ENCODE data around the gene POLR3H. TPM values are rescaled to one million over a fixed set of nuclear protein-coding genes. Genes with fewer than 3 reads are reported as not detected.

POLR3H gene
- total RNA-seq, 1 experiment from 2014 or later: 21.2 TPM

- no peak overlapping the region for H3K4me3 ChIP-seq (ENCODE audit: low read length)
- no peaks in the 10 kb centered on the region for H3F3A ChIP-seq (ENCODE audit: low read length, unreplicated experiment)
- no peaks in the 10 kb centered on the region for H3K27me3 ChIP-seq (ENCODE audit: low read length)
- no peaks in the 10 kb centered on the region for H3K79me2 ChIP-seq (ENCODE audit: low read length)
- intact Hi-C loops (cut with micrococcal nuclease): no loop called here
- TF ChIP-seq CTCF (conservative IDR thresholded peaks at IDR 0.05; ENCODE audit: low read depth, low read length): no peak
- TF ChIP-seq EZH2 (IDR thresholded peaks at IDR 0.05; ENCODE audit: low read length, unreplicated experiment): no peak
- TF ChIP-seq EZH2phosphoT487 (IDR thresholded peaks at IDR 0.05; ENCODE audit: borderline replicate concordance, low read length): no peak
- CTCF ChIA-PET: no interaction called here
- BruUV-seq (replicated peaks): no TSS peak
- no peaks in the 10 kb centered on the region for H3K9me2 ChIP-seq (replicated peaks; ENCODE audit: low read length)
- H3K4me2 ChIP-seq (ENCODE audit: low read length): no peak overlapping the region
- no peak overlapping the region for H3K27ac ChIP-seq (ENCODE audit: low read length)
- POLR2A ChIA-PET (ENCODE audit: unreplicated experiment): no interaction called here
- no peaks in the 10 kb centered on the region for H3K4me1 ChIP-seq (ENCODE audit: insufficient read depth, low read length)
- H3K36me3 ChIP-seq (ENCODE audit: low read depth, low read length): peaks cover 24% of the 10 kb centered on the region
- no peak overlapping the region for H3K9ac ChIP-seq (ENCODE audit: low read length)
- H3K9me3 ChIP-seq (ENCODE audit: low read length): no peaks in the 10 kb centered on the region
- no peak for ATAC-seq
- H2AFZ ChIP-seq (ENCODE audit: low read length): no peak overlapping the region
- no peaks in the 10 kb centered on the region for H4K20me1 ChIP-seq (ENCODE audit: low read length)
- DNase-seq: no peak
These were observed 20.6 kb downstream of the POLR3H start for GRCh38 chr22:41523464-41524221.

- Histone ChIP-seq H3K9ac (ENCODE audit: low read length) (no peak overlapping the region), H3K4me1 (ENCODE audit: insufficient read depth, low read length) (no peaks in the 10 kb centered on the region), H4K20me1 (ENCODE audit: low read length) (no peaks in the 10 kb centered on the region), H3K27ac (ENCODE audit: low read length) (no peak overlapping the region), H3K27me3 (ENCODE audit: low read length) (no peaks in the 10 kb centered on the region), H3K4me2 (ENCODE audit: low read length) (no peak overlapping the region), H3F3A (ENCODE audit: low read length, unreplicated experiment) (no peaks in the 10 kb centered on the region), H2AFZ (ENCODE audit: low read length) (no peak overlapping the region), H3K79me2 (ENCODE audit: low read length) (no peaks in the 10 kb centered on the region), H3K4me3 (ENCODE audit: low read length) (no peak overlapping the region), H3K9me2 (replicated peaks; ENCODE audit: low read length) (no peaks in the 10 kb centered on the region), H3K36me3 (ENCODE audit: low read depth, low read length) (peaks cover 24% of the 10 kb centered on the region), H3K9me3 (ENCODE audit: low read length) (no peaks in the 10 kb centered on the region)
- no peak for TF ChIP-seq CTCF (conservative IDR thresholded peaks at IDR 0.05; ENCODE audit: low read depth, low read length)
- no peak for TF ChIP-seq EZH2 (IDR thresholded peaks at IDR 0.05; ENCODE audit: low read length, unreplicated experiment)
- TF ChIP-seq EZH2phosphoT487 (IDR thresholded peaks at IDR 0.05; ENCODE audit: borderline replicate concordance, low read length): no peak
- BruUV-seq (replicated peaks): no TSS peak
- DNase-seq (no peak), ATAC-seq (no peak)
- CTCF ChIA-PET: no interaction called here
- POLR2A ChIA-PET (ENCODE audit: unreplicated experiment): no interaction called here
- intact Hi-C loops (cut with micrococcal nuclease): no loop called here
These were observed 21.5 kb downstream of the POLR3H start for GRCh38 chr22:41522813-41523212.

GRCh38 chr22:41521126-41521525 is 23.1 kb downstream of the POLR3H start:
- H3K27ac ChIP-seq (ENCODE audit: low read length): no peak overlapping the region
- no peaks in the 10 kb centered on the region for H3K9me2 ChIP-seq (replicated peaks; ENCODE audit: low read length)
- H3K27me3 ChIP-seq (ENCODE audit: low read length): no peaks in the 10 kb centered on the region
- no peaks in the 10 kb centered on the region for H4K20me1 ChIP-seq (ENCODE audit: low read length)
- no TSS peak for BruUV-seq (replicated peaks)
- no peaks in the 10 kb centered on the region for H3K79me2 ChIP-seq (ENCODE audit: low read length)
- POLR2A ChIA-PET (ENCODE audit: unreplicated experiment): no interaction called here
- H3K4me3 ChIP-seq (ENCODE audit: low read length): no peak overlapping the region
- no peaks in the 10 kb centered on the region for H3K9me3 ChIP-seq (ENCODE audit: low read length)
- H3K36me3 ChIP-seq (ENCODE audit: low read depth, low read length): peaks cover 18% of the 10 kb centered on the region
- intact Hi-C loops (cut with micrococcal nuclease): no loop called here
- CTCF ChIA-PET: no interaction called here
- no peak overlapping the region for H3K4me2 ChIP-seq (ENCODE audit: low read length)
- TF ChIP-seq CTCF (conservative IDR thresholded peaks at IDR 0.05; ENCODE audit: low read depth, low read length) (no peak), EZH2phosphoT487 (IDR thresholded peaks at IDR 0.05; ENCODE audit: borderline replicate concordance, low read length) (no peak), EZH2 (IDR thresholded peaks at IDR 0.05; ENCODE audit: low read length, unreplicated experiment) (no peak)
- H2AFZ ChIP-seq (ENCODE audit: low read length): no peak overlapping the region
- no peak for ATAC-seq
- H3F3A ChIP-seq (ENCODE audit: low read length, unreplicated experiment): no peaks in the 10 kb centered on the region
- no peak for DNase-seq
- H3K9ac ChIP-seq (ENCODE audit: low read length): no peak overlapping the region
- peaks cover 10% of the 10 kb centered on the region for H3K4me1 ChIP-seq (ENCODE audit: insufficient read depth, low read length)

Measured in PC-3 (cell line).